GM19438 (cell line): ENCODE measurements around the gene CD93.

ENCODE experiments used
- ATAC-seq: cut with Tn5 transposase; IDR thresholded peaks from one replicate; pipeline ENCODE4 v1.9.1; 2021; ENCODE audit warnings: low read depth; ENCODE audit not compliant: unreplicated experiment

Gene CD93

GRCh38 chr20:23085436-23086055 lies 578 bp downstream of the CD93 start:
- ATAC-seq, result no peak

- no peak for ATAC-seq
Measured at GRCh38 chr20:23084845-23085365, 1.2 kb downstream of the CD93 start.

GRCh38 chr20:23084282-23084844 lies 1.8 kb downstream of the CD93 start:
- no peak for ATAC-seq

GRCh38 chr20:23083553-23084220 lies 2.4 kb downstream of the CD93 start:
- no peak for ATAC-seq

GRCh38 chr20:23082846-23083552 lies 3.1 kb downstream of the CD93 start:
- ATAC-seq, result no peak

- ATAC-seq, result no peak
Measured at GRCh38 chr20:23081263-23081819, 4.8 kb downstream of the CD93 start.

- no peak for ATAC-seq
Measured at GRCh38 chr20:23080521-23080920, 5.6 kb downstream of the CD93 start.

GRCh38 chr20:23079926-23080325 lies 6.2 kb downstream of the CD93 start:
- no peak for ATAC-seq

GRCh38 chr20:23079016-23079351 lies 7.1 kb downstream of the CD93 start:
- no peak for ATAC-seq

GRCh38 chr20:23078351-23079015 lies 7.6 kb downstream of the CD93 start:
- no peak for ATAC-seq

GRCh38 chr20:23077277-23077676 lies 8.8 kb downstream of the CD93 start:
- no peak for ATAC-seq

- no peak for ATAC-seq
Measured at GRCh38 chr20:23074052-23074451, 12.1 kb downstream of the CD93 start.

GRCh38 chr20:23072892-23073586 lies 13.1 kb downstream of the CD93 start:
- ATAC-seq, result no peak

GRCh38 chr20:23071996-23072395 lies 14.1 kb downstream of the CD93 start:
- ATAC-seq, result no peak

- ATAC-seq, result no peak
Measured at GRCh38 chr20:23071398-23071797, 14.7 kb downstream of the CD93 start.

GRCh38 chr20:23069108-23069507 lies 17.0 kb downstream of the CD93 start:
- no peak for ATAC-seq

- no peak for ATAC-seq
Measured at GRCh38 chr20:23068283-23068682, 17.8 kb downstream of the CD93 start.

- ATAC-seq, result no peak
Measured at GRCh38 chr20:23066772-23067171, 19.4 kb downstream of the CD93 start.

- no peak for ATAC-seq
Measured at GRCh38 chr20:23065266-23066201, 20.6 kb downstream of the CD93 start.
